IMR-90 (cell line): ENCODE results near the gene SHISAL2B. TPM values are rescaled to one million over a fixed set of nuclear protein-coding genes. Genes with fewer than 3 reads are reported as not detected.

Source experiments
- ATAC-seq: fragments of 200-7000 bp; cut with Tn5 transposase; 2 replicates; pipeline ENCODE4 v1.9.1; 2020; ENCODE audit warnings: low read depth, mild to moderate bottlenecking, moderate library complexity
- BruUV-seq: library from RNA; stranded (reverse); fragments of 400-500 nt; replicated peaks from 2 replicates; lab custom pipeline; 2021; lab: Mats Ljungman, UMichigan
- CTCF ChIA-PET: fragments of 300-600 bp; formaldehyde crosslinking; extraction: SDS; loops from one replicate; lab custom pipeline; 2021; ENCODE audit warnings: antibody characterized with exemption; lab: Yijun Ruan, JAX
- POLR2A ChIA-PET: fragments of 300-600 bp; sonication (Branson Sonifier 250); formaldehyde crosslinking; loops from one replicate; lab custom pipeline; 2022; ENCODE audit warnings: antibody characterized with exemption; ENCODE audit not compliant: unreplicated experiment; lab: Charles Lee
- DNase-seq: peaks from one replicate; pipeline ENCODE4 v3.0.0; 2013
- H2AFZ ChIP-seq: replicated peaks from 2 replicates; pipeline ENCODE3; 2013; ENCODE audit warnings: low read length, mild to moderate bottlenecking; ENCODE audit not compliant: poor library complexity
- H2AK5ac ChIP-seq: 2 replicates; pipeline ENCODE4 v1.6.1; 2013; ENCODE audit warnings: low read depth, low read length, inconsistent platforms
- H2AK9ac ChIP-seq: replicated peaks from 2 replicates; pipeline ENCODE3; 2013; ENCODE audit warnings: mild to moderate bottlenecking, low read depth, low read length, moderate library complexity; ENCODE audit not compliant: poor library complexity
- H2BK120ac ChIP-seq: 2 replicates; pipeline ENCODE4 v1.6.1; 2013; ENCODE audit warnings: low read depth, low read length, inconsistent platforms
- H2BK15ac ChIP-seq: 3 replicates; pipeline ENCODE4 v1.6.1; 2013; ENCODE audit warnings: low read depth, low read length, inconsistent platforms
- H2BK20ac ChIP-seq: 2 replicates; pipeline ENCODE4 v1.6.1; 2013; ENCODE audit warnings: low read depth, mild to moderate bottlenecking, inconsistent platforms, low read length, moderate library complexity
- H2BK5ac ChIP-seq: 2 replicates; pipeline ENCODE4 v1.6.1; 2013; ENCODE audit warnings: mild to moderate bottlenecking, low read depth, low read length, inconsistent platforms; ENCODE audit not compliant: poor library complexity, severe bottlenecking
- H3K14ac ChIP-seq: replicated peaks from 2 replicates; pipeline ENCODE4 v1.6.1; 2013; ENCODE audit warnings: low read depth, low read length, inconsistent platforms
- H3K18ac ChIP-seq: 2 replicates; pipeline ENCODE4 v1.6.1; 2013; ENCODE audit warnings: low read depth, low read length, control low read depth
- H3K23ac ChIP-seq: 2 replicates; pipeline ENCODE4 v1.6.1; 2013; ENCODE audit warnings: low read depth, low read length, inconsistent platforms
- H3K27ac ChIP-seq: 2 replicates; pipeline ENCODE4 v1.5.1; 2013; ENCODE audit warnings: mild to moderate bottlenecking, control low read depth, low read length; ENCODE audit not compliant: insufficient read depth
- H3K27me3 ChIP-seq: 2 replicates; pipeline ENCODE4 v1.6.1; 2013; ENCODE audit warnings: low read length; ENCODE audit not compliant: control insufficient read depth, insufficient read depth
- H3K36me3 ChIP-seq: 2 replicates; pipeline ENCODE4 v1.6.1; 2013; ENCODE audit warnings: low read length, mixed read lengths; ENCODE audit not compliant: control insufficient read depth, insufficient read depth
- H3K4ac ChIP-seq: 2 replicates; pipeline ENCODE4 v1.6.1; 2013; ENCODE audit warnings: low read depth, low read length, inconsistent platforms
- H3K4me1 ChIP-seq: 2 replicates; pipeline ENCODE4 v1.6.1; 2013; ENCODE audit warnings: low read length, mixed read lengths; ENCODE audit not compliant: control insufficient read depth, insufficient read depth
- H3K4me2 ChIP-seq: 2 replicates; pipeline ENCODE4 v1.6.1; 2013; ENCODE audit warnings: low read depth, mild to moderate bottlenecking, control low read depth, low read length, moderate library complexity
- H3K4me3 ChIP-seq: 2 replicates; pipeline ENCODE4 v1.5.1; 2013; ENCODE audit warnings: low read depth, mild to moderate bottlenecking, control low read depth, low read length, moderate library complexity; ENCODE audit not compliant: insufficient read depth
- H3K56ac ChIP-seq: 2 replicates; pipeline ENCODE4 v1.6.1; 2013; ENCODE audit warnings: low read length, inconsistent platforms; ENCODE audit not compliant: insufficient read depth; ENCODE audit errors: extremely low read depth
- H3K79me1 ChIP-seq, 2 experiments: 2 replicates each; pipeline ENCODE4 v1.6.1; 2013; ENCODE audit warnings: low read length in 2 of 2, inconsistent platforms in 1 of 2, low read depth in 1 of 2
- H3K9ac ChIP-seq: 2 replicates; pipeline ENCODE4 v1.6.1; 2013; ENCODE audit warnings: low read depth, low read length, control low read depth
- H3K9me1 ChIP-seq: 2 replicates; pipeline ENCODE4 v1.6.1; 2013; ENCODE audit warnings: low read length, inconsistent platforms; ENCODE audit not compliant: insufficient read depth
- H3K9me3 ChIP-seq: 2 replicates; pipeline ENCODE4 v1.6.1; 2013; ENCODE audit warnings: low read length; ENCODE audit not compliant: control insufficient read depth, insufficient read depth
- H4K20me1 ChIP-seq: 2 replicates; pipeline ENCODE4 v1.6.1; 2013; ENCODE audit warnings: low read length, inconsistent platforms; ENCODE audit not compliant: insufficient read depth
- H4K5ac ChIP-seq: 2 replicates; pipeline ENCODE4 v1.6.1; 2013; ENCODE audit warnings: mild to moderate bottlenecking, low read depth, low read length, control low read depth
- H4K8ac ChIP-seq, 2 experiments: 2 replicates each; pipeline ENCODE4 v1.6.1; 2013; ENCODE audit warnings: low read depth in 2 of 2, low read length in 2 of 2, control low read depth in 1 of 2, inconsistent platforms in 1 of 2
- H4K91ac ChIP-seq: 2 replicates; pipeline ENCODE4 v1.6.1; 2013; ENCODE audit warnings: low read depth, low read length, inconsistent platforms; ENCODE audit not compliant: insufficient read depth
- CHD1 ChIP-seq: IDR thresholded peaks from 2 replicates; pipeline ENCODE4 v1.6.1; 2012; ENCODE audit warnings: low read depth, low read length, improper control_type of control experiment
- MAZ ChIP-seq: IDR thresholded peaks from 2 replicates; pipeline ENCODE4 v1.6.1; 2012; ENCODE audit warnings: low read depth, mild to moderate bottlenecking, low read length, improper control_type of control experiment, moderate library complexity, borderline replicate concordance
- MXI1 ChIP-seq: IDR thresholded peaks from 2 replicates; pipeline ENCODE4 v1.6.1; 2012; ENCODE audit warnings: low read depth, mild to moderate bottlenecking, low read length, moderate library complexity, borderline replicate concordance
- WGBS, 2 experiments: methylation state at CpG; one replicate each; pipeline versions ENCODE4 v1.1.5 to v1.1.7; 2013; ENCODE audit warnings: missing lambda C conversion rate in 2 of 2; ENCODE audit not compliant: insufficient read length in 1 of 2; ENCODE audit errors: extremely low coverage in 2 of 2; 5-methylcytosine and 5-hydroxymethylcytosine counted together
- dilution Hi-C: fragments of 300-500 bp; cut with HindIII; formaldehyde crosslinking; loops from one replicate; pipeline ENCODE4 v1.14.3; 2018; ENCODE audit warnings: low sequenced_read_pairs; ENCODE audit not compliant: unreplicated experiment
- in situ Hi-C: fragments of 300-500 bp; cut with MboI; formaldehyde crosslinking; loops from 3 replicates; pipeline ENCODE4 v1.14.3; 2019; ENCODE audit warnings: low sequenced_read_pairs, inconsistent platforms, mixed read lengths
- intact Hi-C: fragments of 100-400 bp; cut with micrococcal nuclease; formaldehyde crosslinking; loops from 2 replicates; pipeline ENCODE4 v1.10.0; 2022
- polyA plus RNA-seq, 3 experiments: library from polyadenylated mRNA; depleted of rRNA; stranded (reverse); fragments of >200 nt; gene quantifications; 2 replicates each; pipeline ENCODE4 v1.2.3, GENCODE V29; 2012; ENCODE audit warnings: low replicate concordance in 1 of 3
- total RNA-seq: library from RNA; depleted of rRNA; stranded (reverse); fragments of >200 nt; gene quantifications from 2 replicates; pipeline ENCODE4 v1.2.3, GENCODE V29; 2012

Gene SHISAL2B
- total and polyA plus RNA-seq, 2 of the 4 experiments (the other 2 are of a cell fraction), result not detected

GRCh38 chr5:64754066-64754465 lies 63.8 kb downstream of the SHISAL2B start:
- Histone ChIP-seq H4K91ac (no peak overlapping the region), H2AK9ac (no peak overlapping the region), H2AK5ac (no peak overlapping the region), H2BK120ac (no peak overlapping the region), H2BK15ac (no peak overlapping the region), H3K9me3 (no peaks in the 10 kb centered on the region), H3K9me1 (no peaks in the 10 kb centered on the region), H3K27me3 (no peaks in the 10 kb centered on the region), H2BK5ac (no peak overlapping the region), H4K8ac (no peak overlapping the region), H3K27ac (no peak overlapping the region), H4K5ac (no peak overlapping the region), H3K56ac (no peak overlapping the region), H3K4me2 (no peak overlapping the region), H2AFZ (no peak overlapping the region), H3K14ac (no peak overlapping the region), H2BK20ac (no peak overlapping the region), H3K9ac (no peak overlapping the region), H3K4me1 (peaks cover 2% of the 10 kb centered on the region; the same call in 1 of the 2 replicates), H3K4ac (no peak overlapping the region), H3K23ac (no peak overlapping the region), H3K4me3 (no peak overlapping the region), H3K18ac (no peak overlapping the region), H4K20me1 (peaks cover under 1% of the 10 kb centered on the region; the same call in 1 of the 2 replicates), H3K79me1 (peaks cover 13 to 19% of the 10 kb centered on the region in 2 experiments; a peak in 3 of 4 replicates), H3K36me3 (peaks cover 4% of the 10 kb centered on the region)
- DNase-seq (no peak), ATAC-seq (no peak)
- dilution Hi-C loops, result no loop called here
- intact Hi-C loops, result no loop called here
- CTCF ChIA-PET, result no interaction called here
- WGBS, 2 experiments, result no CpG with 5 or more reads among the region's 2 CpGs
- in situ Hi-C loops, result no loop called here
- no peak for TF ChIP-seq MAZ
- no peak for TF ChIP-seq MXI1
- TF ChIP-seq CHD1, result no peak
- POLR2A ChIA-PET, result no interaction called here
- no TSS peak for BruUV-seq
